ENCODE results near the gene SUMO4. TPM values are rescaled to one million over a fixed set of nuclear protein-coding genes. Genes with fewer than 3 reads are reported as not detected.

Gene SUMO4
- total RNA-seq, 1 donor from 2014 or later = 0.82 TPM

GRCh38 chr6:149389509-149390297 lies 10.4 kb upstream of the SUMO4 start:
- Histone ChIP-seq H3K9me3 (ENCODE audit: low read depth) (no peaks in the 10 kb centered on the region), H3K79me2 (ENCODE audit: low read depth) (peaks cover 76% of the 10 kb centered on the region), H3F3A (ENCODE audit: low read depth) (no peaks in the 10 kb centered on the region), H4K20me1 (ENCODE audit: low read depth) (peaks cover 8% of the 10 kb centered on the region), H3K27ac (no peak overlapping the region), H3K4me1 (no peaks in the 10 kb centered on the region), H2AFZ (replicated peaks) (no peak overlapping the region), H3K36me3 (no peaks in the 10 kb centered on the region), H3K4me2 (no peak overlapping the region), H3K27me3 (no peaks in the 10 kb centered on the region), H3K9ac (no peak overlapping the region), H3K4me3 (no peak overlapping the region)
- H3K4me3 Mint-ChIP-seq = no peak overlapping the region
- peaks cover 16% of the 10 kb centered on the region for H3K9me3 Mint-ChIP-seq
- H3K36me3 Mint-ChIP-seq = peaks cover 68% of the 10 kb centered on the region
- no peak for DNase-seq (ENCODE audit: low spot score)
- no peaks in the 10 kb centered on the region for H3K4me1 Mint-ChIP-seq
- no peak overlapping the region for H3K27ac Mint-ChIP-seq
- H3K27me3 Mint-ChIP-seq (ENCODE audit: insufficient read depth, low read depth) = no peaks in the 10 kb centered on the region
- TF ChIP-seq, protein P1, sequence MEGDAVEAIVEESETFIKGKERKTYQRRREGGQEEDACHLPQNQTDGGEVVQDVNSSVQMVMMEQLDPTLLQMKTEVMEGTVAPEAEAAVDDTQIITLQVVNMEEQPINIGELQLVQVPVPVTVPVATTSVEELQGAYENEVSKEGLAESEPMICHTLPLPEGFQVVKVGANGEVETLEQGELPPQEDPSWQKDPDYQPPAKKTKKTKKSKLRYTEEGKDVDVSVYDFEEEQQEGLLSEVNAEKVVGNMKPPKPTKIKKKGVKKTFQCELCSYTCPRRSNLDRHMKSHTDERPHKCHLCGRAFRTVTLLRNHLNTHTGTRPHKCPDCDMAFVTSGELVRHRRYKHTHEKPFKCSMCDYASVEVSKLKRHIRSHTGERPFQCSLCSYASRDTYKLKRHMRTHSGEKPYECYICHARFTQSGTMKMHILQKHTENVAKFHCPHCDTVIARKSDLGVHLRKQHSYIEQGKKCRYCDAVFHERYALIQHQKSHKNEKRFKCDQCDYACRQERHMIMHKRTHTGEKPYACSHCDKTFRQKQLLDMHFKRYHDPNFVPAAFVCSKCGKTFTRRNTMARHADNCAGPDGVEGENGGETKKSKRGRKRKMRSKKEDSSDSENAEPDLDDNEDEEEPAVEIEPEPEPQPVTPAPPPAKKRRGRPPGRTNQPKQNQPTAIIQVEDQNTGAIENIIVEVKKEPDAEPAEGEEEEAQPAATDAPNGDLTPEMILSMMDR (IDR thresholded peaks at IDR 0.05) = no peak
- no peak for TF ChIP-seq EZH2phosphoT487 (IDR thresholded peaks at IDR 0.05)
- no peak for TF ChIP-seq EZH2 (IDR thresholded peaks at IDR 0.05)

DNA sequence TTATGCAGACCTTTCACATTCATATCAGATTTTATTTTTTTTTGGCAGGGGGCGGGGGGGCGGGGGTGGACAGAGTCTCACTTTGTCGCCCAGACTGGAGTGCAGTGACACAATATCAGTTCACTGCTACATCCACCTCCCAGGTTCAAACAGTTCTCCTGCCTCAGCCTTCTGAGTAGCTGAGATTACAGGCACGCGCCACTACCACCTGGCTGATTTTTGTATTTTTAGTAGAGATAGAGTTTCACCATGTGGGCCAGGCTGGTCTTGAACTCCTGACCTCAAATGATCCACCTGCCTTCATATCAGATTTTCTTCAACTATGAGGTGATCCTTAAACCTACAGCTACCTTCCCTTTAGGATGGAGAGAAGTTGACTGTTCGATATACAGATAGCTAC lies 8.0 kb upstream of the SUMO4 start:
- Mint-ChIP-seq H3K36me3 (peaks cover 69% of the 10 kb centered on the region), H3K27ac (no peak overlapping the region), H3K27me3 (ENCODE audit: insufficient read depth, low read depth) (no peaks in the 10 kb centered on the region), H3K4me3 (no peak overlapping the region), H3K9me3 (peaks cover 24% of the 10 kb centered on the region), H3K4me1 (no peaks in the 10 kb centered on the region)
- peaks cover 3% of the 10 kb centered on the region for H3K36me3 ChIP-seq
- no peak for DNase-seq (ENCODE audit: low spot score)
- H3K4me2 ChIP-seq = no peak overlapping the region
- H3K4me1 ChIP-seq = no peaks in the 10 kb centered on the region
- H3K4me3 ChIP-seq = no peak overlapping the region
- no peak overlapping the region for H2AFZ ChIP-seq (replicated peaks)
- H3F3A ChIP-seq (ENCODE audit: low read depth) = no peaks in the 10 kb centered on the region
- no peak overlapping the region for H3K9ac ChIP-seq
- TF ChIP-seq, protein P1 (IDR thresholded peaks at IDR 0.05) = no peak
- TF ChIP-seq EZH2 (IDR thresholded peaks at IDR 0.05) = no peak
- no peak for TF ChIP-seq EZH2phosphoT487 (IDR thresholded peaks at IDR 0.05)
- no peaks in the 10 kb centered on the region for H4K20me1 ChIP-seq (ENCODE audit: low read depth)
- H3K27me3 ChIP-seq = no peaks in the 10 kb centered on the region
- H3K9me3 ChIP-seq (ENCODE audit: low read depth) = no peaks in the 10 kb centered on the region
- no peak overlapping the region for H3K27ac ChIP-seq
- peaks cover 62% of the 10 kb centered on the region for H3K79me2 ChIP-seq (ENCODE audit: low read depth)

DNA sequence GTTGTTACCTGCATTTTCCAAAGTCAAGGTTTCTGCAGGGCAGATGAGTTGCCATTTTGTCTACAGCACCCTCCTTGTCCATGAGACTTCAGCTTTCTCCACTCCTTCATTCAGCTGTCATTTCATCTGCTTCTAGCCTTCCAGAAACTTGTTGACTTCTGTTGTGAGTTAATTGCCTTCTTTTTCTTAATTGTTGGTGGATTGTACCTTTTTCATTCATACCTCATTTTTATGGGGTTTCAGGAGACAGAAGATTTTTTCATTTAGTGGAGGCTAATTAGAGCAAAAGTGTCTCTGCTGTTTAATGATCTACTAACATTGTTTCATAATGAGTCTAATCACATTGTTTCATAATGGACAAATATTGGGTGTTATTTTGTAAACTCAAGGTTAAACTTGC lies 7.5 kb upstream of the SUMO4 start:
- H3K4me3 Mint-ChIP-seq = no peak overlapping the region
- Histone ChIP-seq H3K4me3 (no peak overlapping the region), H4K20me1 (ENCODE audit: low read depth) (no peaks in the 10 kb centered on the region), H3K36me3 (peaks cover 5% of the 10 kb centered on the region), H3K4me2 (no peak overlapping the region), H3K79me2 (ENCODE audit: low read depth) (peaks cover 59% of the 10 kb centered on the region), H3K27me3 (no peaks in the 10 kb centered on the region), H3K9me3 (ENCODE audit: low read depth) (no peaks in the 10 kb centered on the region), H3K9ac (no peak overlapping the region), H3K27ac (no peak overlapping the region), H2AFZ (replicated peaks) (no peak overlapping the region), H3K4me1 (no peaks in the 10 kb centered on the region), H3F3A (ENCODE audit: low read depth) (no peaks in the 10 kb centered on the region)
- no peaks in the 10 kb centered on the region for H3K27me3 Mint-ChIP-seq (ENCODE audit: insufficient read depth, low read depth)
- no peak overlapping the region for H3K27ac Mint-ChIP-seq
- H3K36me3 Mint-ChIP-seq = peaks cover 69% of the 10 kb centered on the region
- TF ChIP-seq EZH2phosphoT487 (IDR thresholded peaks at IDR 0.05) = no peak
- TF ChIP-seq, protein P1 (IDR thresholded peaks at IDR 0.05) = no peak
- no peak for TF ChIP-seq EZH2 (IDR thresholded peaks at IDR 0.05)
- no peaks in the 10 kb centered on the region for H3K4me1 Mint-ChIP-seq
- no peak for DNase-seq (ENCODE audit: low spot score)
- peaks cover 27% of the 10 kb centered on the region for H3K9me3 Mint-ChIP-seq

Data from neural progenitor cell (in vitro differentiated cells).